K562 (cell line): ENCODE data around the gene ALG9. TPM values are rescaled to one million over a fixed set of nuclear protein-coding genes. Genes with fewer than 3 reads are reported as not detected.
A peak's percentile ranks its signal among the peaks of the same experiment; 100 is the strongest.

ENCODE experiments used
- BCOR ChIP-seq: fragments of 450-650 bp; IDR thresholded peaks from 2 replicates; pipeline ENCODE4 v1.6.1; 2016
- FOXJ3 ChIP-seq: sonication (generic); formaldehyde crosslinking; IDR thresholded peaks from 2 replicates; pipeline ENCODE4 v1.4.0; 2020; ENCODE audit warnings: mild to moderate bottlenecking, missing genetic modification reagents
- KAT2B ChIP-seq: IDR thresholded peaks from one replicate; pipeline ENCODE4 v1.6.1; 2012; ENCODE audit warnings: low read depth, mild to moderate bottlenecking, control low read depth, inconsistent platforms, low read length, moderate library complexity
- MAZ ChIP-seq, 2 experiments: fragments of 450-650 bp in 1 of 2; sonication (generic) in 1 of 2; formaldehyde crosslinking; IDR thresholded peaks in 1 of 2; conservative IDR thresholded peaks in 1 of 2; 2 replicates each; pipeline versions ENCODE4 v1.4.0 to v1.5.0; 2020; ENCODE audit warnings: mild to moderate bottlenecking in 1 of 2, missing genetic modification reagents in 1 of 2
- MCM3 ChIP-seq: fragments of 450-650 bp; IDR thresholded peaks from 2 replicates; pipeline ENCODE4 v1.6.1; 2016
- TCF7L2 ChIP-seq: fragments of 150-350 bp; IDR thresholded peaks from 2 replicates; pipeline ENCODE4 v1.6.1; 2016; ENCODE audit warnings: low read depth, mild to moderate bottlenecking, low read length, moderate library complexity
- ZFPM2 ChIP-seq: fragments of 250-450 bp; sonication (Bioruptor Pico); IDR thresholded peaks from 2 replicates; pipeline ENCODE4 v1.5.1; 2022; ENCODE audit warnings: mild to moderate bottlenecking
- ZNF143 ChIP-seq: sonication (generic); formaldehyde crosslinking; IDR thresholded peaks from 2 replicates; pipeline ENCODE4 v1.9.0; 2022; ENCODE audit warnings: mild to moderate bottlenecking, missing genetic modification reagents
- ZNF253 ChIP-seq: fragments of 250-450 bp; sonication (Bioruptor Pico); conservative IDR thresholded peaks from 2 replicates; pipeline ENCODE4 v1.6.1; 2021; ENCODE audit warnings: mild to moderate bottlenecking
- polyA plus RNA-seq, 8 experiments: library from polyadenylated mRNA; depleted of rRNA in 4 of 8; stranded (reverse) in 5 of 8; unstranded in 3 of 8; fragments of >200 nt; fragmentation: Nextera tagmentation in 2 of 8; fragmentation: Illumina TruSeq in 1 of 8; extraction: Ambion mirVana in 2 of 8; extraction: Trizol in 1 of 8; gene quantifications; 2 replicates each; pipeline versions ENCODE4 v1.2.1 to v1.2.3, GENCODE V29; 2011 to 2014; ENCODE audit warnings: inconsistent platforms in 1 of 8, missing spikeins in 1 of 8
- total RNA-seq, 7 experiments: library from RNA; depleted of rRNA in 6 of 7; stranded (reverse); fragments of >200 nt in 6 of 7; fragmentation: Illumina TruSeq in 2 of 7; extraction: Trizol in 2 of 7; gene quantifications; 2 replicates each; pipeline versions ENCODE4 v1.2.1 to v1.2.3, GENCODE V29; 2011 to 2021; ENCODE audit warnings: low replicate concordance in 1 of 7
- TF ChIP-seq, protein P1 (sequence below): IDR thresholded peaks from 3 replicates; pipeline ENCODE4 v1.6.1; 2011; ENCODE audit warnings: borderline replicate concordance, mild to moderate bottlenecking; ENCODE audit not compliant: insufficient read length, insufficient read depth
- TF ChIP-seq, protein P2 (sequence below), 2 experiments: IDR thresholded peaks in 1 of 2; conservative IDR thresholded peaks in 1 of 2; 2 replicates each; pipeline ENCODE4 v1.6.1; 2016; ENCODE audit warnings: low read depth in 2 of 2, mild to moderate bottlenecking in 1 of 2, missing compliant biosample characterization in 1 of 2, missing genetic modification characterization in 1 of 2, moderate library complexity in 1 of 2

The ALG9 gene
- total and polyA plus RNA-seq, 9 of the 15 experiments (the other 6 are each of a cell fraction or from before 2014, with no cell fraction given), result 11.5 to 40.5 (median 24.9) TPM

GRCh38 chr11:111833524-111833923 is 37.9 kb downstream of the ALG9 start (continued):
- no peak for TF ChIP-seq ZFPM2 (CRISPR knock-in tag)
- TF ChIP-seq ZNF143 (CRISPR knock-in tag), result no peak
- TF ChIP-seq, protein P1, sequence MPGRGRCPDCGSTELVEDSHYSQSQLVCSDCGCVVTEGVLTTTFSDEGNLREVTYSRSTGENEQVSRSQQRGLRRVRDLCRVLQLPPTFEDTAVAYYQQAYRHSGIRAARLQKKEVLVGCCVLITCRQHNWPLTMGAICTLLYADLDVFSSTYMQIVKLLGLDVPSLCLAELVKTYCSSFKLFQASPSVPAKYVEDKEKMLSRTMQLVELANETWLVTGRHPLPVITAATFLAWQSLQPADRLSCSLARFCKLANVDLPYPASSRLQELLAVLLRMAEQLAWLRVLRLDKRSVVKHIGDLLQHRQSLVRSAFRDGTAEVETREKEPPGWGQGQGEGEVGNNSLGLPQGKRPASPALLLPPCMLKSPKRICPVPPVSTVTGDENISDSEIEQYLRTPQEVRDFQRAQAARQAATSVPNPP, result no peak
- no peak for TF ChIP-seq MAZ (CRISPR knock-in tag; conservative IDR thresholded peaks at IDR 0.05 in 1 of 2, IDR thresholded peaks at IDR 0.05 in 1 of 2)
- TF ChIP-seq TCF7L2, result no peak
- TF ChIP-seq KAT2B, result no peak
- TF ChIP-seq, protein P2, sequence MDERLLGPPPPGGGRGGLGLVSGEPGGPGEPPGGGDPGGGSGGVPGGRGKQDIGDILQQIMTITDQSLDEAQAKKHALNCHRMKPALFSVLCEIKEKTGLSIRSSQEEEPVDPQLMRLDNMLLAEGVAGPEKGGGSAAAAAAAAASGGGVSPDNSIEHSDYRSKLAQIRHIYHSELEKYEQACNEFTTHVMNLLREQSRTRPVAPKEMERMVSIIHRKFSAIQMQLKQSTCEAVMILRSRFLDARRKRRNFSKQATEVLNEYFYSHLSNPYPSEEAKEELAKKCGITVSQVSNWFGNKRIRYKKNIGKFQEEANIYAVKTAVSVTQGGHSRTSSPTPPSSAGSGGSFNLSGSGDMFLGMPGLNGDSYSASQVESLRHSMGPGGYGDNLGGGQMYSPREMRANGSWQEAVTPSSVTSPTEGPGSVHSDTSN (CRISPR knock-in tag; IDR thresholded peaks at IDR 0.05; ENCODE audit: low read depth), result no peak
- TF ChIP-seq, protein P2 (tag; conservative IDR thresholded peaks at IDR 0.05; ENCODE audit: low read depth), result peak; percentile 90
- TF ChIP-seq FOXJ3 (CRISPR knock-in tag), result no peak
- TF ChIP-seq BCOR, result no peak
- no peak for TF ChIP-seq ZNF253 (CRISPR knock-in tag)
- no peak for TF ChIP-seq MCM3
